Activated T-helper 17 cell treated with anti-CD3 and anti-CD28 coated beads, Interleukin-2, amount 50 U/mL, for 72 hours (primary cell): ENCODE measurements around the gene CKM. TPM values are rescaled to one million over a fixed set of nuclear protein-coding genes. Genes with fewer than 3 reads are reported as not detected.

Experiments used
- ATAC-seq: fragments of 150-1000 bp; cut with Tn5 transposase; replicated peaks from 2 replicates; pipeline ENCODE4 v1.10.0; 2021; ENCODE audit warnings: mild to moderate bottlenecking, moderate library complexity
- H3K27ac Mint-ChIP-seq: one replicate; pipeline ENCODE4 v1.8.0; 2022; ENCODE audit warnings: mixed read lengths
- H3K27me3 Mint-ChIP-seq: one replicate; pipeline ENCODE4 v1.8.0; 2022; ENCODE audit warnings: mixed read lengths
- H3K36me3 Mint-ChIP-seq: one replicate; pipeline ENCODE4 v1.8.0; 2022; ENCODE audit warnings: low read depth, mild to moderate bottlenecking, mixed read lengths
- H3K4me1 Mint-ChIP-seq: one replicate; pipeline ENCODE4 v1.8.0; 2022; ENCODE audit warnings: mixed read lengths
- H3K4me3 Mint-ChIP-seq: one replicate; pipeline ENCODE4 v1.8.0; 2022; ENCODE audit warnings: mild to moderate bottlenecking, mixed read lengths
- H3K9me3 Mint-ChIP-seq: one replicate; pipeline ENCODE4 v1.8.0; 2022; ENCODE audit warnings: mixed read lengths
- total RNA-seq, 2 donors: library from RNA; stranded (reverse); gene quantifications; one replicate each; pipeline ENCODE4 v1.2.3, GENCODE V29; 2022

Gene CKM
- not detected for total RNA-seq

DNA sequence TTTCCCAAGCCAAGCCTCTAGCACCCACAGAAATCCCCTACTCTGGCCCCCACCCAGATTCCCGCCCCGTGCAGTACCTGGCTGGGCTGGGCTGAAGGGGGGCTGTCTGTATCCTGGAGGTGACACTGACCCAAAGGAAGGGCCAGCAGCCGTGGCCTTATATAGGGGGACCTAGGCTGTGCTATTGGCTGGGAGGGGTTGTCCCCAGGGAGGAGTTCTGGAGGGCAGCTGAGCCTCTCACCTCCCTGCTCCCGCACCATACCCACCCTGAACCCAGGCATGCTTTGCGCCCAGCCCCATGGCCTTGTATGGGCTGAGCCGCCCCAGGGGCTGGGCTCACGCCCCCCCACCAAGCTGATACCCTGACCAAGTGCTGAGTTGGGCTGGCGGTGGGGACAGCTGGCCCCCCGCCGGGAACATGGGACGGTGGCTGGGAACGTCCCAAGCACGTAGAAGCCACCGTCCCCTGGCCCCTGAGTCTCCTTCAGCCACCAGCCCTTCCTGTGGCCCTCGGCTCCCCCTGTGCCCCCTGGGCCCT is at the start of gene CKM:
Gene CKM (minus strand): TSS at position 132 of the 538 bp plus-strand sequence. CDS start 3,162 bp downstream, outside the sequence.
- no peak within 1 kb of the TSS for H3K27ac Mint-ChIP-seq
- peaks cover 16% of the 10 kb centered on the region for H3K27me3 Mint-ChIP-seq
- no peaks in the 10 kb centered on the region for H3K4me1 Mint-ChIP-seq
- H3K36me3 Mint-ChIP-seq = no peaks in the 10 kb centered on the region
- no peak for ATAC-seq
- H3K4me3 Mint-ChIP-seq = no peak within 1 kb of the TSS
- H3K9me3 Mint-ChIP-seq = no peaks in the 10 kb centered on the region

DNA sequence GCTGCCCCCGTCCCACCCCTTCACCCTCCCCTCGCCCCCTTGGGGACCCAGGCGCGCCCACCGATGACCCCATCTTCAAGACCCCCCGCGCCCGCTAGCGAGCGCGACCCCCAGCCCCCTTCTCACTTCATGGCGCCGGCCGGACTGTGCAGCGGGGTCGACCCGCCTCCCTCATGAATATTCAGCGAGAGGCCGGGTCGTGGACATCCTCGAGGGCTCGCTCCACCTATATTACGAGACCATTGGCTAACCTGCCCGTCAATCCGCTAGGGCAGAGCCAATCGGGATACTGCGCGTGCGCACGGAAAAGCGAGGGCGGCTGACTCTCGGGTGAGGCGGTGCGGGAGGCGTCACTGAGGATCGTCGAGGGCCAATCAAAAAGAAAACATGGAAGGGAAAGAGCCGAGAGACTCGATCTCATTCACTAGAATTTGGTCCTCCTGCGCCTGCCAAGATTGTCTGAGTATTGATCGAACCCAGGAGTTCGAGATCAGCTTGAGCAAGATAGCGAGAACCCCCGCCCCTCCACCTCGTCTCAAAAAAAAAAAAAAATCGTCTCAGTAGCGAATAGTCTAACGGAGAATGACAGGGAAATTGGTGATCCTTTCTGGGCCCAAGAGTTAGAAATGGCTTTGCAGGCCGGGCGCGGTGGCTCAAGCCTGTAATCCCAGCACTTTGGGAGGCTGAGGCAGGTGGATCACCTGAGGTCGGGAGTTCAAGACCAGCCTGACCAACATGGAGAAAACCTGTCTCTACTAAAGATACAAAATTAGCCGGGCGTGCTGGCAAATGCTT is 47.9 kb upstream of the CKM start, which contains the start of gene ERCC2:
Gene ERCC2 (minus strand): TSS at position 164 of the 795 bp plus-strand sequence. CDS start 33 bp downstream, at position 131.
- H3K27me3 Mint-ChIP-seq = no peaks in the 10 kb centered on the region
- H3K4me1 Mint-ChIP-seq = peaks cover 4% of the 10 kb centered on the region
- peak; percentile 100 for ATAC-seq
- H3K36me3 Mint-ChIP-seq = no peaks in the 10 kb centered on the region
- H3K27ac Mint-ChIP-seq = peak within 1 kb of the TSS; percentile 90
- H3K9me3 Mint-ChIP-seq = no peaks in the 10 kb centered on the region
- H3K4me3 Mint-ChIP-seq = peak within 1 kb of the TSS; percentile 84

DNA sequence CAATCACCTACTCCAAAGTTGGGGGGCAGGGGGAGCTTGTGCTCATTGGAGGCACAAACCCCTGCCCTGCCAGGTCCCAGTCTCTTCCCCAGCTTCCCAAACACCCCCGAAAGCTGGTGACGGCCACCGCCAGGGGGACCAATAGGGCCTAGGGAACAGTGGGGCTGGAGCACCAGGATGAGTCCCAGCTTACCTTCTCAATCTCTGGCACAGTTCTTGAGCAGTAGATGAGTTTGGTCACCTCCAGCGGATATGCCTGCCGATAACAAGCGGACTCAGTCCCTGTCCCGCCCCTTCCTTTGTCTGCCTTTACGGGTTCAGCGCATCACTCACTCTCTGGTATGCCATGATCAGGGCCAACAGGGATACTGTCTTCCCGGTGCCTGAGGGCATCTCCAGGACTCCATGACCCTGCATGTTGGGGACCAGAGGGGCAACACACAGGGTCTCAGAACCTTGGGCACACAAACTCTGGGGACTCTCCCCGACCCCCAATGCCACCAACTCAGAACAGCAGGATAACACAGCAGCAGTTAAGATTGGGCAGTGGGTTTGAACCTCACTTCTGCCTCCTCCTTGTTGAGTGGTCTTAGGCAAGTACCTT is 46.2 kb upstream of the CKM start:
- Mint-ChIP-seq H3K36me3 (no peaks in the 10 kb centered on the region), H3K27ac (no peak overlapping the region), H3K4me3 (peak overlapping the region; percentile 51), H3K27me3 (no peaks in the 10 kb centered on the region), H3K4me1 (peaks cover 4% of the 10 kb centered on the region), H3K9me3 (no peaks in the 10 kb centered on the region)
- ATAC-seq = no peak

DNA sequence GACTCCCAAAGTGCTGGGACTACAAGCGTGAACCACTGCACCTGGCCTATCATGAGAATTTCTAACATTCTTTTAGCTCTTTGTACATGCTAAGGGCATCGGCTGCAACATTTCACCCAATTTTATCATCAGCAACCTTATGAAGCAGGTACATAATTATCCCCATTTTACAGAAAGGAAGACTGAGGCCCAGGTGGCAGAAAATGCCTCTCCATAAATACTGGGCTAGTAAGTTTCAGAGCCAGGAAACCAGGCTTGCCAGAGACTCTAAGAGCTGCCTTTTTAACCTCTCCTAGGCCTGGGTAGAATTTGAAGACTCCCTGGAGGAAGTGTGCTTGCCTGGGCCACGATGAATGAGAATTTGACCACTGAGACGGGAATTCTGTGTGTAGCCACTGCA is 45.5 kb upstream of the CKM start:
- ATAC-seq = no peak
- no peaks in the 10 kb centered on the region for H3K36me3 Mint-ChIP-seq
- H3K27me3 Mint-ChIP-seq = no peaks in the 10 kb centered on the region
- no peaks in the 10 kb centered on the region for H3K9me3 Mint-ChIP-seq
- H3K4me3 Mint-ChIP-seq = no peak overlapping the region
- peak overlapping the region; percentile 7 for H3K27ac Mint-ChIP-seq
- H3K4me1 Mint-ChIP-seq = peaks cover 4% of the 10 kb centered on the region

DNA sequence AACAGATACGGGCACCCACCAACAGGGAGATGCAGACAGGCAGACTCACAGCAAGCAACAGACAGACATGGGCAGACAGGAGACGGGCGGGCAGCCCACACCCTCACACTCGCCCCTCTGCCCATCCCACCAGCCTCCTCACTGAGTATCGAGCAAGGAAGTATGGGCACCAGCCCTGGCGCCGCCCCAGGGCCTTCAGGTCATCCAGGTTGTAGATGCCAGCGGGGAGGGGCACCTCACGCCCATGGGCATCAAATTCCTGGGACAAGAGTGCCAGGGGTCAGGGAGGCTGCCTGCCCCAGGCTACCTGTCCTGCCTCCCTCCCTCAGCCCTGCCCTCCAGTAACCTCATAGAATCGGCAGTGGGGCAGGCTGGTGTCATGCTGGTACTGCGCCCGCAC is 42.0 kb upstream of the CKM start:
- H3K27me3 Mint-ChIP-seq = no peaks in the 10 kb centered on the region
- H3K9me3 Mint-ChIP-seq = no peaks in the 10 kb centered on the region
- no peak overlapping the region for H3K4me3 Mint-ChIP-seq
- H3K4me1 Mint-ChIP-seq = peaks cover 4% of the 10 kb centered on the region
- ATAC-seq = no peak
- peaks cover 14% of the 10 kb centered on the region for H3K36me3 Mint-ChIP-seq
- no peak overlapping the region for H3K27ac Mint-ChIP-seq

DNA sequence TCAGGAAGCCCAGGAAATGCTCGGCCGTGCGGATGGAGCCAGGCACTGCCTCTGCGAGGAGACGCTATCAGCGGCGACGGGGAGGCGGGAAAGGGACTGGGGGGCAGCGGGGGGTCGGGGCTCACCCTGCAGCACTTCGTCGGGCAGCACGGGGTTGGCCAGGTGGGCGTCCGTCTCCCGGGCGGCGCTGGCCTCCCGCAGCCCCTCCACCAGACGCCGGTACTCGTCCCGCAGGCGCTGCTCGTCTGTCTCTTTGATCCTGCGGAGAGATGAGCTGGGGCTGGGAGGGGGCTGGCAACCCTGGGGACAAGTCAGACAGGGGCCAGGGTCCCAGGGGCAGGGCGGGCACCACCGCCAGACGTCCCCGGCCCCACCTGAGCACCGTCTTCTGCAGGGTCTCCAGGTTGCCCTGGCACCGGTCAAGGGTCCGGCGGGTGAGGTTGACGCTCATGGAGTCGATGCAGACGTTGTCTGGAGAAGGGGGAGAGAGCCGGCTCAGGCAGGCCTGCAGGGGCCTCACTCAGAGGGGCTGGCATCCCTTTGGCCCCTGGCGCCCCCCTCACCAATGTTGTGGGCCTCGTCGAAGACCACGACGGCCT is 41.3 kb upstream of the CKM start:
- H3K27me3 Mint-ChIP-seq = no peaks in the 10 kb centered on the region
- no peak overlapping the region for H3K27ac Mint-ChIP-seq
- H3K4me1 Mint-ChIP-seq = peaks cover 2% of the 10 kb centered on the region
- H3K36me3 Mint-ChIP-seq = peaks cover 20% of the 10 kb centered on the region
- no peaks in the 10 kb centered on the region for H3K9me3 Mint-ChIP-seq
- ATAC-seq = no peak
- no peak overlapping the region for H3K4me3 Mint-ChIP-seq

DNA sequence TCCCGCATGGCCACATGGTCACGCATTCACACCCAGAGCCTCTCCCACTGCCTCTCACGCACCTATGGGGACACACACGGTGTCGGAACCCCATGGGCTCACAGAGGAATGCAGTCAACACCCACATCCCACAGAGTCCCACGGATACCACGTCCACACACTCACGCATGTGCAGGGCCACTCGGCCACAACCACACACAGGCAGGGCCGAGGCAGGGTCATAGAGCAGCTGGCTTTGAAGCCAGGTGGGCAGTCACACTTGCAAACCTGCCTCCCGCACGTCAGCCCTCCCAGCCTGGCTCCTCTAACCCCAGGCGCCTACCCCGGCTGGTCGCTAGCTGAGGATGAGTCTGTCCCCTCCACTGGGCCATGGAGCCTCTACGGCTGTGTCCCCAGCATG is 39.6 kb upstream of the CKM start:
- Mint-ChIP-seq H3K4me1 (no peaks in the 10 kb centered on the region), H3K36me3 (peaks cover 31% of the 10 kb centered on the region), H3K27ac (no peak overlapping the region), H3K4me3 (no peak overlapping the region), H3K9me3 (no peaks in the 10 kb centered on the region), H3K27me3 (no peaks in the 10 kb centered on the region)
- ATAC-seq = no peak

DNA sequence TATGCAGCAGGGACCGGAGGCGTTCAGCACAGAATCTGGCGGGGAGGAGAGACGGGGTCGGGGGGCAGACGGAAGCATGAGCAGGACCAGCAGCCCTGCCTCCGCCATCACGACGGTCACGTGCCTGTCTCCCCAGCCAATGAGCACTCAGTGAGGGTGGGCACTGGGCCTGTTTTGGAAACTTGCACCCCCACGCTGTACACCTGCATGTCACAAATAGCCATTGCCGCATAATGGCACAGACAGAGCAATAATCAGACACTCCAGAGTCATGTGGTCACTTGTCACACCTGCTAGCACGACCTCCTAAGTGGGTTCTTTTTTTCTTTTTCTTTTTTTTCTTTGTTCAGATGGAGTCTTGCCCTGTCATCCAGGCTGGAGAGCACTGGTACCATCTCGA is 38.9 kb upstream of the CKM start:
- no peak overlapping the region for H3K4me3 Mint-ChIP-seq
- H3K27ac Mint-ChIP-seq = no peak overlapping the region
- H3K9me3 Mint-ChIP-seq = no peaks in the 10 kb centered on the region
- H3K36me3 Mint-ChIP-seq = peaks cover 31% of the 10 kb centered on the region
- no peaks in the 10 kb centered on the region for H3K27me3 Mint-ChIP-seq
- H3K4me1 Mint-ChIP-seq = no peaks in the 10 kb centered on the region
- no peak for ATAC-seq

DNA sequence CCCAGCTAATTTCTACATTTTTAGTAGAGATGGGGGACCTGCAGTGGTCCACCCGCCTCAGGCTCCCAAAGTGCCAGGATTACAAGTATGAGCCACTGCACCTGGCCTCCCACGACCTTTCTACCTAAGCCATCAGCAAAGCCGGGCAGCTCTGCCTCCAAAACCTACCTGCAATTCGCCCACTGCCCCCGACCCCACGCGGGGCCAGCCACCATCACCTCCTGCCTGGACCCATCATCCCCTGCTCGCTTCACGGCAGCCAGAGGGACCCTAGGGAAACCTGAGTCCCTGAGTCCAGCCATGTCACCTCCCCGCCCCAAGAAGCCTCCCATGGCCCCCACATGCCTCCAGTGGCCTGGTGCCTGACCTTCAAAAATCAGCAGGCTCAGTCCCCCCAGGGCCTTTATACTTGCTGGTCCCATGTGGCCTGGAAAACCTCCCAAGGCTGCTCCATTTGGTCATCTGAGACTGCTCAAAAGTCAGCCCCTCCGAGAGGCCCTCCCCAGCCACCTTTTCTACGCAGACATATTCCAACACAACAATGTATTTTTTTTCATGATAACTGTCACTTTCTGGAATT is 35.6 kb upstream of the CKM start:
- no peak for ATAC-seq
- H3K9me3 Mint-ChIP-seq = no peaks in the 10 kb centered on the region
- no peaks in the 10 kb centered on the region for H3K4me1 Mint-ChIP-seq
- no peaks in the 10 kb centered on the region for H3K27me3 Mint-ChIP-seq
- H3K36me3 Mint-ChIP-seq = peaks cover 31% of the 10 kb centered on the region
- peak overlapping the region; percentile 45 for H3K27ac Mint-ChIP-seq
- no peak overlapping the region for H3K4me3 Mint-ChIP-seq

DNA sequence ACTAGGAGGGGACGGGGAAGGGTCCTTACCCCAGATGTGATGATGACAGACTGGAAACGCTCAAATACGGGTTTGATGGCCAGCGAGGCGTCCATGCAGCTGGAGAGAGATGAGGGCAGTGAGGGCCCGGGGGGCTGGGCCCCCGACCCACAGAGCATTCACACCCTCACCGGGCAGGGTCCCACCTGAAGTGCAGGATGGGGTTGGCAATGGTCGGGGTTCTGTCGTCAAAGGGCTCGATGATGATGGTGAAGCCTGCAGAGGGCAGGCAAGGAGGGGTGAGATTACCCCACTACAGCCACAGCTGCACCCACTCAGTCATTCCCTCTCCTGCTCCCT is 34.7 kb upstream of the CKM start:
- Mint-ChIP-seq H3K4me3 (no peak overlapping the region), H3K36me3 (peaks cover 31% of the 10 kb centered on the region), H3K27ac (no peak overlapping the region), H3K9me3 (no peaks in the 10 kb centered on the region), H3K27me3 (no peaks in the 10 kb centered on the region), H3K4me1 (no peaks in the 10 kb centered on the region)
- no peak for ATAC-seq

DNA sequence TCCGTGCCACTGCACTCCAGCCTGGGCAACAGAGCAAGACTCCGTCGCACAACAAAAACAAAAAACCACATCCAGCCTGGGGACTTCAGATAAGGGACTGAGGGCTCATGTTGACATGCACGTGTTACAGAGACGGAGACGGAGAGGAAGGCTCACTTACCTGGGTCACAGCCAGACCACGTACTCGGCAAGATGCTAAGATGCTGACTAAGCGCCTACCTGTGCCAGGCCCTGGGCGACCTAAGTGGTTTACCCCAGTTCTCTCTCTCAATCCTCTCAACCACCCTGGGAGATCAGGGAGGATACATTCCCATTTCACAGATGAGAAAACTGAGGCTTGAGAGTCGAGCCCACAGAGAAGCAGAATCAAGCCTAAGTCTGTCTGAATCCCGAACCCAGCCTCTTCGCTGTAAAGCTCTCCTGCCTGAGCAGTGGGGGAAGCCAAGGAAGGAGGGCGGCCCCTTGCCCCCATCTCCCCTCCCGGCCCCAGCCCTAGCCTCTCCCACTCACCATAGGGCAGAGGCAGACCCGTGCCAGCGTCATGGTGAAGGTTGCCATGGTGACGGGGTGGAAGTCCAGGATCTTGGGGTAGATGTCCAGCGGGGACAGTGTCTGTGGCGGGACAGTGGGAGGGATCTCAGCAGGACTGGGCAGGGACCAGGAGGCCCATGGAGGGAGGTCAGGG is 34.2 kb upstream of the CKM start:
- Mint-ChIP-seq H3K4me3 (no peak overlapping the region), H3K4me1 (no peaks in the 10 kb centered on the region), H3K9me3 (no peaks in the 10 kb centered on the region), H3K36me3 (peaks cover 26% of the 10 kb centered on the region), H3K27me3 (no peaks in the 10 kb centered on the region), H3K27ac (no peak overlapping the region)
- no peak for ATAC-seq

DNA sequence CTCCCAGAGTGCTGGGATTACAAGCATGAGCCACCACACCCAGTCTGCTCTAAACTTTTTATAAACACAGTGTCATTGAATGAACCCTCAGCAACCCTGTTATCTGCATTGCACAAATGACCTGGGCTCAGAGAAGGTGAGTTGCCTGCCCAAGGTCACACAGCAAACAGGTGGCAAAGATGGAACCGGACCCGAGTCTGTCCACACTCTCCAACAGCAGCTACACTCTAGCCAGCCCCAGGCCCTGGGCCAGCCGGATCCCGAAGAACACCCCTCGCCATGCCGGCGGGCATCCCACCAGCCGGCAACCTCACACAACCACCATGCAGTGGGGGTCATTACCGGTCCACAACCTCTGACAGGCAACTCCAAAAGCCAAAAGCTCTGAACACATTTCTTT is 33.2 kb upstream of the CKM start:
- H3K27ac Mint-ChIP-seq = no peak overlapping the region
- H3K4me3 Mint-ChIP-seq = no peak overlapping the region
- peaks cover 19% of the 10 kb centered on the region for H3K36me3 Mint-ChIP-seq
- H3K4me1 Mint-ChIP-seq = no peaks in the 10 kb centered on the region
- no peak for ATAC-seq
- H3K27me3 Mint-ChIP-seq = no peaks in the 10 kb centered on the region
- H3K9me3 Mint-ChIP-seq = no peaks in the 10 kb centered on the region

DNA sequence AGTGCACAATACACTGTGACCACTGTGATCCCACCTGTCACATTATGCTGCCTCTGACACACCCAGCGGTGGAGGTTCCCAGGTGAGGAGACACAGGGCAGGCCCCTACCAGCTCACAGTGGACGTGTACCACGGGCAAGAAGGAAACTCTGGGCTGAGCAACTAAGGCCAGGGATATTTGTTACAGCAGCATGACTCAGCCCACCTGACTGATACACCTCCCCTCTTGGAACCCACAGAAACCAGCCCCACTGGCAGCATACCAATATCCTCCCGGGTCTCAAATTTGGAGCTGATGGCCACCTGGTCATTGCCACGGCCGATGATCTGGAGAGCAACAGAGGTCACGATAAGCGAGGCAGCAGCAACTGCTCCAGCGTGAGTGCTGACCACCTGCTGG is 32.7 kb upstream of the CKM start:
- H3K27ac Mint-ChIP-seq = no peak overlapping the region
- no peaks in the 10 kb centered on the region for H3K4me1 Mint-ChIP-seq
- peaks cover 17% of the 10 kb centered on the region for H3K36me3 Mint-ChIP-seq
- no peaks in the 10 kb centered on the region for H3K9me3 Mint-ChIP-seq
- H3K4me3 Mint-ChIP-seq = no peak overlapping the region
- H3K27me3 Mint-ChIP-seq = no peaks in the 10 kb centered on the region
- ATAC-seq = no peak

DNA sequence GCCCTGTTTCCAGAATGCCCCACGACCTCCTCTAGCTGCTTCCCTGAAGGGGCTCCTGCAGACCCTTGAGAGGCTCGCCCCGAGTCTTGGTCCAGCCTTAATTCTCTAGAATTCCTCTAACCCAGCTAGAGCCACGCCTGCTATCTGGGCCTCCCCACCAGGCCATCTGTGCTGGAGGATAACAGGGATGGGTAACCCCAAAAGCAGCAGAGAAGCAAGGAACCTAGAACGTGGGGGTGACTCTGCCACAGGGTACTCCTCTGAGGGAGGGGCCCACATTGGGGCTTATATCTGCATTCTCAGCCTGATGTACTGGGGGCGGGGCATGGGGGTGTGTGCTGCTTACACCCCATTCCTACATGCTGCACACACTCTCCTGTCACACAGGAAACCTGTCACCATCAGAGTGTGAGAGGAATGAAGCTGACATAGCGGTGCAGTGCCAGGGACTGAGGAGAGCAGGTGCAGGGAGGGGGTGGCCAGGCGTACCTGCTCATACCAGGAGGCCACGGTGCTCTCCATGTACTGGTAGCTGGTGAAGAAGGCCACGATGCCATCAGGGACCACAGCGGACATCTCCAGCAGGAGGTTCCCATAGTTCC is 31.7 kb upstream of the CKM start:
- H3K27ac Mint-ChIP-seq = no peak overlapping the region
- ATAC-seq = no peak
- H3K9me3 Mint-ChIP-seq = no peaks in the 10 kb centered on the region
- H3K4me1 Mint-ChIP-seq = no peaks in the 10 kb centered on the region
- no peak overlapping the region for H3K4me3 Mint-ChIP-seq
- H3K36me3 Mint-ChIP-seq = peaks cover 15% of the 10 kb centered on the region
- no peaks in the 10 kb centered on the region for H3K27me3 Mint-ChIP-seq
